GM10248 (cell line): ENCODE data around the gene ATAD3B.

Experiments used
- CTCF ChIA-PET: fragments of 300-600 bp; sonication (Branson Sonifier 250); formaldehyde crosslinking; extraction: SDS; loops from one replicate; lab custom pipeline; 2021; ENCODE audit warnings: antibody characterized with exemption; lab: Yijun Ruan, JAX
- POLR2A ChIA-PET: fragments of 350-650 bp; sonication (Branson Sonifier 250); formaldehyde crosslinking; extraction: SDS; loops from one replicate; lab custom pipeline; 2020; ENCODE audit warnings: antibody characterized with exemption; lab: Yijun Ruan, JAX
- DNase-seq: peaks from one replicate; pipeline ENCODE4 v3.0.0; 2012; ENCODE audit errors: extremely low spot score
- TF ChIP-seq, protein P1 (sequence below): IDR thresholded peaks from 2 replicates; pipeline ENCODE4 v1.5.1; 2012; ENCODE audit warnings: mild to moderate bottlenecking, low read depth; ENCODE audit errors: extremely low read depth, missing control alignments, control extremely low read depth

The ATAD3B gene

DNA sequence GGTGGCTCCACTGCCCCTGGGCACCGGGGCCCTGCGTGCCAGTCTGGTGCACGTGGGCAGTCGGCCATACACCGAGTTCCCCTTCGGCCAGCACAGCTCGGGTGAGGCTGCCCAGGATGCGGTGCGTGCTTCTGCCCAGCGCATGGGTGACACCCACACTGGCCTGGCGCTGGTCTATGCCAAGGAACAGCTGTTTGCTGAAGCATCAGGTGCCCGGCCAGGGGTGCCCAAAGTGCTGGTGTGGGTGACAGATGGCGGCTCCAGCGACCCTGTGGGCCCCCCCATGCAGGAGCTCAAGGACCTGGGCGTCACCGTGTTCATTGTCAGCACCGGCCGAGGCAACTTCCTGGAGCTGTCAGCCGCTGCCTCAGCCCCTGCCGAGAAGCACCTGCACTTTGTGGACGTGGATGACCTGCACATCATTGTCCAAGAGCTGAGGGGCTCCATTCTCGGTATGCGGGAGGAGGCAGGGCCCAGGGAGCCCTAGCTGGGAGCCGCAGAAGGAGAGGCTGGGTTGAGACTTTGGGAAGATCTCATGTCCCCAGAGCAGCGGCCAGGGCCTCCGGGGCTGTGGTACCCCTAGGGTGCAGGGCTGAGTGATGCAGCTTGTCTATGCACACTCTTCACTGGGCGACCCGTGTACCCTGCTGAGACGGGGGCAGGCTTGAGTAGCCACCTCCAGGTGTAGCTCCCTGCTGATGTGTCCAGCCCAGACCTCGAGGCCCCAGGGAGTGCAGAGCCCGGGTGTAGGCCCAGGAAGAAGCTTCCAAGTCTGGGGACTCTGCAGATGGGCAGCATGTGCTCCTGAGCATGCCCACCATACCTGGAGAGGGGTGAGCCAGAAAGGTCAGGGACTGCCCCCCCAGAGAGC, 34.3 kb upstream of the ATAD3B start:
- ChIA-PET POLR2A (no interaction called here), CTCF (interaction anchor here (0.8 to 1.8 kb wide), 7 partner anchors 11 to 180 kb away, joined by 3 to 5 read pairs (median 3); no protein-coding TSS in a partner anchor)
- TF ChIP-seq, protein P1, sequence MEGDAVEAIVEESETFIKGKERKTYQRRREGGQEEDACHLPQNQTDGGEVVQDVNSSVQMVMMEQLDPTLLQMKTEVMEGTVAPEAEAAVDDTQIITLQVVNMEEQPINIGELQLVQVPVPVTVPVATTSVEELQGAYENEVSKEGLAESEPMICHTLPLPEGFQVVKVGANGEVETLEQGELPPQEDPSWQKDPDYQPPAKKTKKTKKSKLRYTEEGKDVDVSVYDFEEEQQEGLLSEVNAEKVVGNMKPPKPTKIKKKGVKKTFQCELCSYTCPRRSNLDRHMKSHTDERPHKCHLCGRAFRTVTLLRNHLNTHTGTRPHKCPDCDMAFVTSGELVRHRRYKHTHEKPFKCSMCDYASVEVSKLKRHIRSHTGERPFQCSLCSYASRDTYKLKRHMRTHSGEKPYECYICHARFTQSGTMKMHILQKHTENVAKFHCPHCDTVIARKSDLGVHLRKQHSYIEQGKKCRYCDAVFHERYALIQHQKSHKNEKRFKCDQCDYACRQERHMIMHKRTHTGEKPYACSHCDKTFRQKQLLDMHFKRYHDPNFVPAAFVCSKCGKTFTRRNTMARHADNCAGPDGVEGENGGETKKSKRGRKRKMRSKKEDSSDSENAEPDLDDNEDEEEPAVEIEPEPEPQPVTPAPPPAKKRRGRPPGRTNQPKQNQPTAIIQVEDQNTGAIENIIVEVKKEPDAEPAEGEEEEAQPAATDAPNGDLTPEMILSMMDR: no peak
- peak; percentile 25 for DNase-seq

GRCh38 chr1:1437904-1438376, 33.6 kb upstream of the ATAD3B start:
- CTCF ChIA-PET: interaction anchor here (1.2 to 1.8 kb wide), 4 partner anchors 11 to 74 kb away, joined by 3 to 5 read pairs (median 3); no protein-coding TSS in a partner anchor
- POLR2A ChIA-PET: no interaction called here
- TF ChIP-seq, protein P1: no peak
- DNase-seq: peak; percentile 75

GRCh38 chr1:1438531-1439381, 32.8 kb upstream of the ATAD3B start:
- POLR2A ChIA-PET: no interaction called here

DNA sequence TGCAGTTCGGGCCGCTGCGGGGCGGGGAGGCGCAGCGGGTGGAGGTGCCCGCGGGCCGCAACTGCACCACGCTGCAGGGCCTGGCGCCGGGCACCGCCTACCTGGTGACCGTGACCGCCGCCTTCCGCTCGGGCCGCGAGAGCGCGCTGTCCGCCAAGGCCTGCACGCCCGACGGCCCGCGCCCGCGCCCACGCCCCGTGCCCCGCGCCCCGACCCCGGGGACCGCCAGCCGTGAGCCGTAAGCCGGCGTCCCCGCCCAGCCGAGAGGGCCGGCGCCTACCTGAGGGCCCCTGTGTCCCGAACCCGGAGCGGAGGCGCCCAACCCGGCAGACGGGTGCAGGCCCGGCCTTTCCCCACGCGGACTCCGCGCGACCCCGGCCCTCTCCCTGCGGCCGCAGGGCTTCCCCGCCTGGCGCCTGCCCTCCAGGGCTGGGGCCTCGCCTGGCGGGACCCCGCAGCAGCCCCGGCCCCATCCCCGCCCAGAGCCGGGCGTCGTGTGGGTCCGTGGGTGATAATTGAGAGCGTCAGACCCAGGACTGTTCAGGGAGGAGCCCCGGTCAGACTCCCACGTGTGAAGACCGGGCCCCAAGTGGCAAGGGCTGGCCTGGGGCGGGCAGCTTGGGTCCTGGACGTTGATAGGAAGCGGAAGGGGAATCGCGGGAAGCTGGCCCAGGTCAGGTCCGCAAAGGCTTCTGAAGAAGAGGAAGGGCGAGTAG, 31.9 kb upstream of the ATAD3B start:
- POLR2A ChIA-PET: no interaction called here

More at GRCh38 chr1:1438531-1439381, 32.8 kb upstream of the ATAD3B start:
- CTCF ChIA-PET: interaction anchor here (1.8 kb wide), 1 partner anchor 66 kb away, joined by 5 read pairs; no protein-coding TSS in a partner anchor
- TF ChIP-seq, protein P1: no peak
- DNase-seq: peak; percentile 32

GRCh38 chr1:1440262-1441001, 31.1 kb upstream of the ATAD3B start:
- DNase-seq: no peak
- CTCF ChIA-PET: interaction anchor here (0.7 to 2.3 kb wide), 14 partner anchors 11 to 604 kb away, joined by 3 to 14 read pairs (median 4); partner anchors contain the start of genes ANKRD65 and CCNL2
- TF ChIP-seq, protein P1: no peak
- POLR2A ChIA-PET: no interaction called here

More for the DNA sequence above, 31.9 kb upstream of the ATAD3B start:
- TF ChIP-seq, protein P1: no peak
- CTCF ChIA-PET: interaction anchor here (1.0 to 2.3 kb wide), 7 partner anchors 12 to 65 kb away, joined by 3 to 11 read pairs (median 7); partner anchors contain the start of genes ANKRD65 and CCNL2
- no peak for DNase-seq
